ENCODE measurements around the gene GDF7. TPM values are rescaled to one million over a fixed set of nuclear protein-coding genes. Genes with fewer than 3 reads are reported as not detected.
A peak's percentile ranks its signal among the peaks of the same experiment; 100 is the strongest.

The GDF7 gene
- total RNA-seq, 4 donors from 2014 or later = under 0.01 to 0.42 (median 0.13) TPM

- WGBS, 2 donors = 90 to 93% methylated on average over 9 to 12 of the region's 13 CpGs
Observed at GRCh38 chr2:20638014-20638413, 28.9 kb upstream of the GDF7 start.

GRCh38 chr2:20638646-20639430, 28.1 kb upstream of the GDF7 start:
- TF ChIP-seq CTCF (IDR thresholded peaks at IDR 0.05) (no peak), POLR2A (IDR thresholded peaks at IDR 0.05) (peak in 1 of 2 donors; percentile 22)
- peak overlapping the region; percentile 27 to 77 (median 66) for H3K27ac ChIP-seq
- H3K4me1 ChIP-seq = peaks cover 24 to 47% of the 10 kb centered on the region in 2 donors

More at GRCh38 chr2:20638014-20638413, 28.9 kb upstream of the GDF7 start:
- Histone ChIP-seq H3K4me1 (peaks cover 32 to 56% of the 10 kb centered on the region in 2 donors), H3K36me3 (peaks cover 4% of the 10 kb centered on the region in 2 donors), H3K4me3 (replicated peaks in 1 of 3) (no peak overlapping the region), H3K27me3 (no peaks in the 10 kb centered on the region), H3K9me3 (no peaks in the 10 kb centered on the region), H3K27ac (peak overlapping the region in 2 of 3 donors; percentile 66 to 77)
- intact Hi-C loops (cut with DNase I) = loop anchor here (10.0 kb wide), 1 partner anchor 113 kb away; no protein-coding TSS in a partner anchor
- no peak for DNase-seq
- TF ChIP-seq CTCF (IDR thresholded peaks at IDR 0.05) = no peak
- TF ChIP-seq POLR2A (IDR thresholded peaks at IDR 0.05) = no peak

GRCh38 chr2:20640411-20641122, 26.4 kb upstream of the GDF7 start:
- Histone ChIP-seq H3K36me3 (peaks cover 12 to 14% of the 10 kb centered on the region in 2 donors), H3K4me1 (peaks cover 8 to 30% of the 10 kb centered on the region in 2 donors)
- 68 to 94% methylated on average over 5 to 12 of the region's 14 CpGs for WGBS, 2 donors

More at GRCh38 chr2:20638646-20639430, 28.1 kb upstream of the GDF7 start:
- 72 to 75% methylated on average over 13 to 15 of the region's 15 CpGs for WGBS, 2 donors
- DNase-seq = peak; percentile 66 to 76
- no peak overlapping the region for H3K4me3 ChIP-seq (replicated peaks in 1 of 3)
- H3K36me3 ChIP-seq = peaks cover 4 to 10% of the 10 kb centered on the region in 2 donors
- intact Hi-C loops (cut with DNase I) = loop anchor here (10.0 kb wide), 1 partner anchor 114 kb away; no protein-coding TSS in a partner anchor
- no peaks in the 10 kb centered on the region for H3K27me3 ChIP-seq
- no peaks in the 10 kb centered on the region for H3K9me3 ChIP-seq

GRCh38 chr2:20641123-20641985, 25.6 kb upstream of the GDF7 start:
- H3K4me3 ChIP-seq (replicated peaks in 1 of 3) = no peak overlapping the region
- DNase-seq = no peak
- H3K27ac ChIP-seq = peak overlapping the region in 1 of 3 donors; percentile 77
- TF ChIP-seq POLR2A (IDR thresholded peaks at IDR 0.05) (no peak), CTCF (IDR thresholded peaks at IDR 0.05) (no peak)
- no peaks in the 10 kb centered on the region for H3K27me3 ChIP-seq
- intact Hi-C loops (cut with DNase I) = loop anchor here (5.0 to 10.0 kb wide), 3 partner anchors 199 to 507 kb away; no protein-coding TSS in a partner anchor
- H3K9me3 ChIP-seq = no peaks in the 10 kb centered on the region
- H3K4me1 ChIP-seq = peaks cover 4 to 29% of the 10 kb centered on the region in 2 donors
- H3K36me3 ChIP-seq = peaks cover 12 to 14% of the 10 kb centered on the region in 2 donors
- WGBS, 2 donors = 76 to 81% methylated on average over 16 to 20 of the region's 23 CpGs

More at GRCh38 chr2:20640411-20641122, 26.4 kb upstream of the GDF7 start:
- Histone ChIP-seq H3K27ac (peak overlapping the region in 2 of 3 donors; percentile 66 to 77), H3K9me3 (no peaks in the 10 kb centered on the region), H3K27me3 (no peaks in the 10 kb centered on the region), H3K4me3 (replicated peaks in 1 of 3) (no peak overlapping the region)
- intact Hi-C loops (cut with DNase I) = loop anchor here (5.0 to 10.0 kb wide), 3 partner anchors 198 to 506 kb away; no protein-coding TSS in a partner anchor
- no peak for TF ChIP-seq CTCF (IDR thresholded peaks at IDR 0.05)
- TF ChIP-seq POLR2A (IDR thresholded peaks at IDR 0.05) = no peak
- DNase-seq = peak; percentile 69 to 79

Data from thyroid gland (tissue), 4 donors.